Suppressor macrophage treated with lipopolysaccharide for 4 hours (primary cell): ENCODE data around the gene TBCEL.

Experiments used
- DNase-seq: peaks from one replicate; pipeline ENCODE4 v3.0.0-alpha.2; 2020

Gene TBCEL

DNA sequence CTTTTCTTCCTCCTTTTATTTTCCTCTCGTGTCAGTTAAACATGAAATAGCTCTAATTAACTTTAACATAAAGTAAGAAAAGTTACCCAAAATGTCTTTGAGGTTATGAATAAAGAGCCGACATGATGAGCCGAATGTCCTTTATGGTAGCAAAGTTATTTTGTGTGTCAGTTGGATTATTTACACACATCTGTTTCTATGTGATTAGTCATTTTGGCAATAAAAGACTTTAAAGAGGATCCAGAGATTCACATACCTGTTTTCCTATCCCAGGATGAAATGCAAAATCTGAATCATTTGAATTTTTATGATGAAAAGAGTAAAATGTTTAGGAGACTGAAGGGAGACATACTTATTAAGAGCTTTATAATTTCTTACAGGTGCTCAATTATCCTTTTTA, 43.1 kb downstream of the TBCEL start:
- no peak for DNase-seq

DNA sequence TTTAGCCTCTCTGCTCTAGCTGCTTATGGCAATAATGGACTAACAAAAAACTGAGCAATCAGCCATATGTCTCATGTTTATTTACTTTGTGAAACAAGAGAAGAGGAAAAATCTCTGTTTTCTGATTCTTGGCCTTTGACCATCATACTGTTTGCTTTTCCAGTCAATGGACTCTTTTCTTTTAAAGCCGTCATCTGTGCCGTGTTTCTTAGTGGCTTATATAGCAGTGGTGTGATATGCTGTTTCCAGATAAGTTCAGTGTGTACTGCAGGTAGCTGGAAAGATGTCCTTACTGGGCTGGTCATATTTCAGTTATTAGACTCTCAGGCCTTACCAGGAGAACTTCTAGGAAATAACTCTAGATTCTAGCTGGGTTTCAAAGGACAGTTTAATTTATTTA, 43.6 kb downstream of the TBCEL start:
- no peak for DNase-seq

DNA sequence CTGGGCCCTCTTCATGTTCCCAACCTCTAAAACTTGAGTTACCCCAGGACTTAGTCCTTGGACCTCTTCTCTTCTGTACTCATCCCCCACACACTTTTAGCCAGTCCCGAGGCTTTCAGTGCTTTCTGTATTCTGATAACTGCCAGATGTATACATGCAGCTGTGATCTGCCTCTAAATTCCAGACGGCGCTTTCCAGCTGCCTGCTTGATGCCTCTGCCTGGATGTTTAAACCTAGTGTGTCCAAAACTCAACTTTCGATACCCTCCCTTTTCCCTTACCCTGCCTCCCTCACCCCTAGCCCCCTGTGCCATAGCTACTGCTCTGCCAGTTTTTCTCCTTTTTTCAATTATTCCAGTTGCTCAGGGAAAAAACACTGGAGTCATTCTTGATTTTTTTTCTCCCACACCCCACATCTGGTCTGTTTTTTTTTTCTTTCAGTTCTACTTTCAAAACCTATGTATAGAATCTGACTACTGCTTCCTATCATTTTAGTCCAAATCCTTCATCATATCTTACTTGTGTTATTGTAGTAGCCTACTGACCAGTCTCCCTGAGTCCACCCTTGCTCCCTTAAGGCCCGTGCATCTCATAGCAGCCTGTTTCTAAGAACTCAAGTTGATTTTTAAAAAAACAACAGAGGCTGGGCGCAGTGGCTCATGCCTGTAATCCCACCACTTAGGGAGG, 44.2 kb downstream of the TBCEL start:
- DNase-seq = no peak

DNA sequence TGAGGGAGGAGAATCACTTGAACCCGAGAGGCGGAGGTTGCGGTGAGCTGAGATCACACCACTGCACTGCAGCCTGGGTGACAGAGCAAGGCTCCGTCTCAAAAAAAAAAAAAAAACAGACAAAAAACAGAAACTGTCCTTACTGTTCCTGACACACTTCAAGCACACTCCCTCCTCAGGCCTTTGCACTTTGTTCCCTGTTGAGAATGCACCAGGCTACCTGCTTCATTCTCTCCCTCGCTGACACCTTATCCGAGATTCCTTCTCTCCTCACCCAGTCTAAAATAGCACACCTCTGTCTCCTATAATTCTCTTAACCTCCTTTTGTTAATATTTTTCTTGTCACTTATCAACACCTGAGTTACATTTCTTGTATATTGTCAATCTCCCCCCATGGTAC, 44.9 kb downstream of the TBCEL start:
- no peak for DNase-seq

DNA sequence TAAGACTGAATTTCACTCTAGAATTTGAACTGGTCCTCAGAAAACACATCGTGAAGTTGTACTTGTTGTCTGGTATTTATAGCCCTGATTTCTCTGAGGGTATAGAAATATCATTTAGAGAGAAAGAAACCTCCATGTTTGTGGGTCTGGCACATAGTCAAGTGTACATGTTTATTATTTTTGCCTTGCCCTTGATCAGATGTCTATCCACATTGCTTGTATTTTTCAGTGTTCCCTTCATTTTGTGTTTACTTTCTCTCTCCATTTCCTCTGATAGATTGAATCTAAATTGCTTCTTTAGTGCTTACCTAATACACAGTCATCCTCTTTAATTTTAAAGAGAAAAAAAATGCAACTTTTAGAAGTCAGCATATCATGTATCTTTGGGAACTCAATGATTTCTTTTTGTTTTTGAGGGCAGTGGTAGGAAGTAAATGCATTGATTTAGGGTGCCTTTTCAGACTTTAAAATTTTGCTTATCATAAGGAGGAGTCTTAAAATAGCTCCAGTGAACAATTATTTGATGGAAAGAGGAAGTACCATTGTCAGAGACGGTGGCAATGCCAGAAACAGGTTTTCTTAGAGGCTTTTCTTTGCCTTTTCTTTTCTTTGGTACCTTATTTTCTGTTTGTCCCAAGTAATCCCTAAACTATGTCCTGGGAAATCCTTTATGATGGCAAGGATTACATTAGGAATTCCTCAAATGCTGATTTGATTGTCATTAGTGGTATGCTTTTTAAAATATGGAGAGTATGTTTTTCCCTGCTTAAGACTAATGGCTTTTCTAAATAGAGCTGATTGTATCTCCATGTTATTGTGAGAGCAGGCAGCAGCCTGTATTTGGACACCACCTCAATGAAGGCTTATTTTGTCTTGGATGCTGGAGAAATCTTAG, 47.3 kb downstream of the TBCEL start:
- no peak for DNase-seq

DNA sequence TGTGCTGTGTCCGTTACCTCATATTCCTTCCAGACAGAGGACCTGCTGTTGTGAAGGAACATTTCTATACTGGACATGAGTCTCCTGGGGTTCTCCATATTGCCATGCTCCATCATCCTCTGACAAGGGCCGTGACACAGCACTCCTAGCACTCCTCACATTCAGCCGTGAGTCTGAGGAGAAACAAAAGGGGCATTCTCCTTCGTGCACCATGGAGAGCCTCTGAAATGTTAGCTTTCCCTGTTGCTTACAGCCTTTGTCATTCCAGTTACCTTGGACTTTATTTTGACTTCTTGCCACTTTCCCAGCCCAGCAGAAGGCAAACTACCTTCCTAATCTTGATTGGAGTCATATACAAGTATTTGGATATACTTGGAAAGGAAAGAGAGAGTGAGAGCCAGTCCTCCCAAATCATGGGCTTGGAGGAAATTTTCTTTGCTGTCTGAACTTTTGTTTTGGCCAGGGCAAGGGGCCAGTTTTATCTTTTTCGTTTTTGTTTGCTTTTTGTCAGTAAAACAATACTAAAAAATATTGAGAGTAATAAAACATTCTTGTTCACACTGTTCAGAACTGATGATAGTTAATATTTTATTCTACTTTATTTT, 48.0 kb downstream of the TBCEL start:
- no peak for DNase-seq

DNA sequence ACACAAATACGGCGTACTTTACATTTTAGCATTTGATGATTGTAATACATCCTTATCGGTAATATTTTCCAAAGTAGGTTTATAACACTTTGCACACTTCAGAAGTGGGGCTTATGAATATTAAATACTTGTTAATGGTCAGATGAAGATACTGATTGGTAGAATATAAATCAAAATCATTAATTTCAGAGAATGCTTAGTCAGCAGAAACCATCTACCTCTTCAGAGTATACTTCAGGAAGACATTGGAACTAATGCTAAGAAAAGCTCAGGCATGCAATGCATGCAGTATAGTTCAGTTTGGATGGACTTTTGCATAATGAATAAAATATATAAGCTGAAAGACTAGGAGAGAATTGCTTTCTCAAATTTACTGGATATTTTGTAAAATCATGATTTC, 57.4 kb downstream of the TBCEL start:
- DNase-seq = no peak

DNA sequence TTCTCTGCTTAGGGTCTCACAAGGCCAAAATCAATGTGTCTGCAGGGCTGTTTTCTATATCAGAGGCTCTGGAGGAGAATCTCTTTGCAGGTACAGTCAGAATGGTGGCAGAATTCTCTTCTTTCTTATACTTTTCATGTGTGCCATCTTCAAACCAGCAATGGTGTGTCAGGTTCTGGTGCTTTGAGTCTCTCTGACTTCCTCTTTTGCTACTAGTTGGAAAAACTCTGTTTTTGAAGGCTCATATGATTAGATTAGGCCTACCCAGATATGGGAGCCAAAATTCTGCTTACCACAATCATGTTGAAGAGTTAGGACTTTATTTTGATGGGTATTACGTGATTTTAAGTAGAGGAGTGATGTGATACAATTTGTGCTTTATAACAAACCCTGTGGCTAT, 58.3 kb downstream of the TBCEL start:
- no peak for DNase-seq

DNA sequence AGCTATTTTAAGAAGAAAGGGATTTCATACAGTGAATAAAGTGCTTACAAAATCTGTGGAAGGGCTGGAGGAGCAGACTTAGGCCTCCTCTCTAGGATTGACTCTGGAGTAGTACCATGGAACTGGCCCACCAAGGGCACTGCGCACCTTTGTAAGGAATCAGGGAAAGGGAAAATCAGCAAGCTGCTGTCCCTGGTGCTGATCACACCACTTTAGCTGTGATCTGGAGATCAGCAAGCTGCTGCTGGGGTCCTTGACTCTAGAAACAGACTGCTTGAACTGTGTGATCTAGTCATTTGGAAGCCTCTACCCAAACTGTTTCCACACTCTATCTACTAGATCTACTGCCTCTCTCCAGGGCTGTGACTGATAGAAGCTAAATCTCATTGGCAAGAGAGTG, 58.8 kb downstream of the TBCEL start:
- no peak for DNase-seq

DNA sequence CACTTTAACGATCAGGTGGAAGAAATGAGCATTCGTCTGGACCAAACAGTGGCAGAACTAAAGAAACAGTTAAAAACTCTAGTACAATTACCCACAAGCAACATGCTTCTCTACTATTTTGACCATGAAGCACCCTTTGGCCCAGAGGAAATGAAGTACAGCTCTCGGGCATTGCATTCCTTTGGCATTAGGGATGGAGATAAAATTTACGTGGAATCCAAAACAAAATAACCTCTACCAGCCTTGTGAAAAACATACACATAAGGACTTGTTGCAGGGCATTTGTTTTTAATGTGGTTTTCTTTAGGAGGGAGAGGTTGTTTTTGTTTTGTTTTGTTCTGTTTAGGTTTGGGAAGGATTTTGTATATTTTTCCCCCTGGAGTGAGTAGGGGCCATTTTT, 63.0 kb downstream of the TBCEL start:
- no peak for DNase-seq

DNA sequence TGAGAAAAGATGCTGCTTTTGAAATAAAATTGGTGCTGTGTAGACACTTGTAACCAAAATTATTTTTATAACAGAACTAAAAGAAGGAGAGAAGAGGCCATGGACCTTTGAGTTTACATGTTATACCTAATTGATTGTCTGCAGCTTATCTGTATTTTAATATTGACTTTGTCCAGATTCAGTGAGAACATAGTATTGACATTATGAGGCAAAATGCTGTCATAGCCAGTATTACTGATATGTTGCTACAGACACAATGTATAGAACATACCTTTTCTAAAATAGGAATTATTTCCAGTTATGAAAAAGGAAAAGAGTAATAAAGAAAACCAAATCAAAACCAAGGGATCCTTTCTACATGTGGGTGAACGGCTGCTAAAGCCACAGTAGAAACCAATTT, 65.7 kb downstream of the TBCEL start:
- no peak for DNase-seq

DNA sequence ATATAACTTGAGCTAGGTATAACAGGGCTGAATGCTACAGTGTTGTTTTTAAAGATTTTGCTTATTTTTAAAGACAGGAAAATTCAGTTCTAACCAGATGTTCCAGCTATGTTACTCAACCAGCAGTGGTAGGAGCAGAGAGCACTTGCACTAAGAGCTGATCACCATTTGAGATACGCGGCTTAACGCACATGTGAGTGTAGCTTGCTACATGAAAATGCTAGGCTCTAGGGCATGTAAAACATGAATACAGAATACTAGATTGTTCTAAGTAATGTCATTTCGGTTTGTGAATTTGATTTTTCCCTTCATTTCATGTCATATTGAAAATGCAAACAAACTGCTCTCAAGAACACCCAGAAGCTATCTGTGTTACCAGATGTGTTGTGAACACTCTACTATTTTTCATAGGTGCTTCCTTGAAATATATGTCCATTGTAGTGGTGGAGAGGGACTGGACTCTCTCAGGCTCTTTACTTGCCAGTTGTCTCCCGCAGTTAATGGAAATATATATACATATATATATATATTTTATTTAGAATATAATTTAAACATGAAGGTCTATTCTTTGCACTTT, 66.3 kb downstream of the TBCEL start:
- DNase-seq = no peak

DNA sequence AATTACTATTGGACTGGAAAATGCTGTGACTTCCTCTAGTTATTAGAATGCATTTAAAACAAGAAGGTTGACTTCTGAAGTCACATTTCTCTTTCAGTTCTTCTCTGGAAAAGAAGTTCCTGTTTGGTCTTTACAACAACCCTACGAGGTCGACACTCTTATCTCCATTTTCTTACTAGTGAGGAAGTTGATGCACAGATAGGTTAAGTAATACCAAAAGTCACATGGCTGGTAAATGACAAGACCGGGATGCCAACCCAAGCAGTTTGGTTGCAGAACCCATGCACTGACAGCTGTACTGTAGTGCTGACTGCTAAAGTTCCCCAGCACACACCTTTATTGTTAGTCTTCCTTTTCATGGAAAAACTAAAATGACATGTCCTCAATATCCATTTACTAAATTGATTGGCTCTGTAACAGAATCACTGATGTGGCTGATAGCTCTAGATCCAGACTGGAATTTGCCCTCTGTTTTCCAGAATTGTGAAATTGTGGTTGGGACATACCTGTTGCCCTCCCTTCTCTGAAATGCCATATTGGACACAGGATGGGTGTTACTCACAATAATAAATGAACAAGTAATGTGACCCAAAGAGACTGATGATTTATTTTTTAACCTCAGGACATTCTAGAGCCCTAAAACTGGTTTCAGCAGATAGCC, 67.7 kb downstream of the TBCEL start:
- peak; percentile 79 for DNase-seq

DNA sequence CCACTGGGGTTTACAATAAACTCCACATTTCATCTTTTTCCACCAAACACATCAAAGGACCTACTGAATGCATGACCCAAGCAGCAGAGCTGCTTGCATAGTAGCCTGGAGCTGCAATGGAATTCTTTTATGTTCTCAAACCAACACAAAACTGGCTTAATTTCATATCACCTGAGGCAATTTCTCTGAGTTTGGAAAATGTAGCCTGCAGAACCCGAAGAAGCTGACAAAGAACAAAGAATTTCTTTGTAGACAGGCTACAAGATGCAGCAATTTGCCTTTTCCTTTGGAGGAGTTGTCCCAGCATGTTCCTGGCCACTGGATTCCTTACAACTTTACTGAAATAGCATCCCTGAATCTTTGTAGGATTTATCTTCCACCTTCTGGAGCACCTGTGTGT, 71.7 kb downstream of the TBCEL start:
- DNase-seq = no peak

DNA sequence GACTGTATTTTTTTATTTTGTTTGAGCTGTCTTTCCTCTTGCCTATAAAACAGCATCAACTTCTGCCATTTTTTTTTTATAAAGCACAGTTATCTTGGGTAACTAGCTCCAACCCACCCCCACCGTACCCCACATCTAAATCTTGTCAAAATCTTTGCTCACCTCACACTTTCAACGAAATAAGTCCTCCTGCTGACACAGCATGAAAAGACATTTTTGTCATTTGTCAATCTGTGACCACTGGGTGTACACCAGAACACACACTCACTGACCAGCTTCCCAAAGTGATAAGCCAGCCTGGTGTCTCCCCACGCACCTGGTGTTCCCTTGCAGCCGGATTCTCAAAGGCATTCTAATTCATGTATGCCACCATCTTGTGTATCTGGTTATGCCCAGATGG, 75.5 kb downstream of the TBCEL start:
- DNase-seq = no peak

DNA sequence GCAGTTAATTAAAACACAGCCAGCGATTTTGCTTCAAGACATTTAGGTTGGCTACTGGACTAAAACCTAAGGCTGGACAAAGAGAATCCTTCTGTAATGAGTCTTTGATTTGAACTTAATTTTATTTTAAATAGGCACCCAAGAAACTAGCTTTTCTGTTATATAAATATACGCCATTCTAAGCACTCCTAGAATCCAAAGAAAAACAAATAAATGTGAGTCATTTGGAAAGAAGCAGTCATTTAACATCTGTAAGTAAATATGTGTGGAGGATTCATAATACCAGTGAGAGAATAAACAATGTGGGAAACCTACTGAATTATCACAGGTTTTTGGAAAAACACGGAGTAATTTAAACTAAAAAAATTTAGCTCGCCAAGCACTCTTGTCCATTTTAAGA, 76.0 kb downstream of the TBCEL start:
- DNase-seq = no peak

DNA sequence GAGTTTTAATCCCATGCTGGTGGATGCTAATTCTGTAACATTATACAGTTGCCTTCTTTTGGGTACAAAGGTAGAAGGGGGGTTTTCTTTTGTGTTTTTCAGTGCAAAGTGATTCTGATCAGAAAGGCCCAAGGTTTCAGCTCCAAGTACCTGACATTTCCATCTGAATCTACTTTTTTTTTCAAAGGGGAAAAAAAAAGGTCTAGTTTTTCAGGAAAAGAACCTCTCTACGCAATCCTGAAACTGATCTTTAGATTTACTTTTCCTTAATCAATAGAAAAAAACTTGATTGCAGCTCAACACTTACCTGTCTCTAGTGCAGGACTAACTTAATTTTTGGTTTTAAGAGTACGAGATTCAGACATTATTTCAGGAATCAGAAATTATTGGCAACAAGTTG, 77.0 kb downstream of the TBCEL start, which contains the start of gene TECTA:
TECTA (plus strand) TSS at position 301 of the 400 bp plus-strand sequence. CDS start 1,423 bp downstream, outside the sequence.
- no peak for DNase-seq

DNA sequence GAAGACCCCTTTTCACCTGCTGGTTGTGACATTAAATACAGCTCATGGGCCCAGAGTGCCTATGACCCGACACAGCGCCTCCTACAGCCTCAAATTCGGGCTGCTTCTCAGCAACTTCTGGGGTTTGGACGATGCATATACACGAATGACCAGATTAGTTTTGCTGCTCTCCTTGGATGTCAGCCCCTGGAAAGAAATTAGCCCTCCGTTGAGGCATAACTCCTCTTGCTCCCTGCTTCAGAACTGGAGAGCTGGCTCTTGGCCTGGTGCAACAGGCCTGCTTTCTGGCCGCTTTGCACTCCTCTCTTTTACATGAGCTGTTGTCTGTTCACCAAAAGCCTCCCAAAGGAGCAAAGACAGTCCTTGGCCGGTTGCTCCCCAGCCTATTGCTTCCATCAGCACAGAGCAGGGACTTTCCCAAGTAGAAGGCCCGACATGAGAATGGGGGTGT, 80.4 kb downstream of the TBCEL start:
- DNase-seq = no peak

DNA sequence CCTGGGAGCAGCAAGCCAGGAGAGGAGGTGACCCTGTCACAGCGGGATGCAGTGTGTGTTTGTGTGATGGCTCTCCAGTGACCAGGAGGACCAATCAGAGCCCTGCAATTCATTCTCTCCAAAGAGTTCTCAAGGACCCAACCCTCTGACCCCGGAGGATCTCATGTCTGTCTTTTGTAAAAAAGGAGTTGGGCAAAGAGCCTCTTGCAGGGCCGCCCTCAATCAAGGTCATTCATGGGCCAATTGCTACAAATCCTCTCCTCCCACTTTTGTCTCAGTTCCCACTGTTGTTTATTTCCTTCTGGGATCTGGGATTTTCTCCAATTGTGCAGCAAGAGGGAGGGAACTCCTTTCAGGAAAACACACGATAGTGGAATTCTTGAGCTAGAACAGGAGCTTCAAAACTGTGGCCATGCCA, 81.2 kb downstream of the TBCEL start:
- DNase-seq = no peak

DNA sequence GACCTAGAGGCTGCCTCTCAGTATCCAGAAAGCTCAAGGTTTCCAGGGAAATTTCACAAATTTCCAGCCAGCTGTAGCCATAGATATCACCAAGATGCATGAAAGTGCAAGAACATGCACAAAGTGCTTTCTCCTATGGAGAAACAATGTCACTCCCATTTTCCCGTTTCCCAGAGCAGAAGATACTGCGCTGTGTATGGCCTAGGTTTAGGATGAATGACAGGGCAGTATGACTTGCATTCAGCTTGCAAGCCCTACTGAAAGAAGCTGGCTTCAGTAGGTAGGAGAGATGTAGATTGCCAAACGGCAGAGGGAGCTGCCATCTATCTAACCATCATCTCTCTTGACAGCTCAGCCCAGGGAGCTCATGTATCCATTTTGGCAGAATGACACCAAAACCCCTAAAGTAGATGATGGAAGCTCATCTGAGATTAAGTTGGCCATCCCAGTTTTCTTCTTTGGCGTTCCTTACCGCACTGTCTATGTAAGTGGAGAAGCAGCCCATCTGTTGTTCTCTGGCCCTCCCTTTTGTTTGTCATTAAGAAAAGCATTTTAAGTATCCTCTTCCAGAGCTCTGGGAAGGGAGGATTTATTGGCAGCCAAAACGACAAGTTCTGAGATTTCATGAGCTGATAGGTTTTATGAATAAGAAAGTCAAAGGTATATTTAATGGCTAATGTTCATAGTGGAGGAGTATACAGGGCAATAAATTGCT, 81.7 kb downstream of the TBCEL start:
- DNase-seq = no peak

DNA sequence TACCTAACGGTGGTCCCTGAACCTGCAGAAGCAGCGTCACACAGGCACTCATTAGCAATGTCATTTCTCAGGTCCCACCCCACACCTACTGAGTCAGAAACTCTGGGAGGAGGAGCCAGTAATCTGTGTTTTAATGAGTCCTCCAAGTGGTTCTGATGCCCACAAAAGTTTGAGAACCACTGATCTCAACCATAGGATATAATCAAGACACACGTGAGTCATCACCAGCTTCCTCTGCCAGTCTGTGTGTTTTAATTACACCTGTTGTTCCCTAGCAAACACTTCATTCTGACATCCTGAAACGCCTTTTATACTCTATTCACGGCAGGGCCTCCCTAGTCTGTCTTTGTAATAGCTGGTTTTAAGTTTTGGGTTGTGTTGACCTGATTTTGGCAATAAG, 82.9 kb downstream of the TBCEL start:
- no peak for DNase-seq

DNA sequence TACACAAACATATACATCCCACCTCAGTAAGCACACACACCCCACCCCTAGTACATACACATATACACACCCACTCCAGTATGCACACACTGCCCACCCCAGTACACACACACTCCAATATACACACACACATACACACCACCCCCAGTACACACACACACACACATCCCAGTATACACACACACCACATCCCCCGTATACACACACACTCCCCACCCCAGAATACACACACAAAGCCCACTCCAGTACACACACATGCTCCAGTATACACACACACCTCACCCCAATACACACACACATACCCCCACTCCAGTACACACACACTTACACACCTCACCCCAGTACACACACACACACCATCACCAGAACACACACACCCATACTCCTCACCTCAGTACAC, 84.5 kb downstream of the TBCEL start:
- no peak for DNase-seq
